GM21717 (cell line): ENCODE results near the gene MYG1.
A peak's percentile ranks its signal among the peaks of the same experiment; 100 is the strongest.

Experiments used
- ATAC-seq: cut with Tn5 transposase; IDR thresholded peaks from one replicate; pipeline ENCODE4 v1.9.1; 2021; ENCODE audit warnings: mild to moderate bottlenecking, moderate library complexity; ENCODE audit not compliant: unreplicated experiment

MYG1 gene

GRCh38 chr12:53352331-53353256 is 53.1 kb downstream of the MYG1 start:
- ATAC-seq: peak; percentile 61

GRCh38 chr12:53353257-53353655 is 53.8 kb downstream of the MYG1 start:
- no peak for ATAC-seq

GRCh38 chr12:53355121-53355520 is 55.6 kb downstream of the MYG1 start:
- ATAC-seq: no peak
